HEK293 (cell line): Measurements from ENCODE around the gene PIGH.

Experiments used
- AEBP2 ChIP-seq: fragments of 450-650 bp; formaldehyde crosslinking; IDR thresholded peaks from 2 replicates; pipeline ENCODE4 v1.5.1; 2016; ENCODE audit warnings: missing biosample characterization, missing genetic modification characterization, borderline replicate concordance
- ATF2 ChIP-seq: fragments of 450-650 bp; formaldehyde crosslinking; IDR thresholded peaks from 2 replicates; pipeline ENCODE4 v1.5.1; 2016; ENCODE audit warnings: missing biosample characterization, missing genetic modification characterization, low read depth
- CTCF ChIP-seq: fragments of 450-650 bp; formaldehyde crosslinking; IDR thresholded peaks from 2 replicates; pipeline ENCODE4 v1.5.1; 2016; ENCODE audit warnings: missing biosample characterization, missing genetic modification characterization
- GLIS1 ChIP-seq: fragments of 450-650 bp; formaldehyde crosslinking; IDR thresholded peaks from 2 replicates; pipeline ENCODE4 v1.5.1; 2016; ENCODE audit warnings: missing biosample characterization, missing genetic modification characterization
- GLIS2 ChIP-seq: fragments of 450-650 bp; formaldehyde crosslinking; IDR thresholded peaks from 2 replicates; pipeline ENCODE4 v1.5.1; 2016; ENCODE audit warnings: missing biosample characterization, missing genetic modification characterization
- HOXC10 ChIP-seq: sonication (generic); formaldehyde crosslinking; IDR thresholded peaks from 2 replicates; pipeline ENCODE4 v1.8.1; 2023; ENCODE audit warnings: mild to moderate bottlenecking, missing genetic modification reagents
- HOXD13 ChIP-seq: sonication (generic); formaldehyde crosslinking; IDR thresholded peaks from 2 replicates; pipeline ENCODE4 v1.8.0; 2022; ENCODE audit warnings: missing genetic modification reagents, borderline replicate concordance
- IKZF3 ChIP-seq: fragments of 450-650 bp; IDR thresholded peaks from 2 replicates; pipeline ENCODE4 v1.5.0; 2018; ENCODE audit warnings: missing biosample characterization, mild to moderate bottlenecking, missing genetic modification characterization, moderate library complexity
- INSM2 ChIP-seq: fragments of 450-650 bp; formaldehyde crosslinking; IDR thresholded peaks from 2 replicates; pipeline ENCODE4 v1.5.1; 2016; ENCODE audit warnings: missing biosample characterization, missing genetic modification characterization
- KLF1 ChIP-seq: fragments of 450-650 bp; formaldehyde crosslinking; IDR thresholded peaks from 2 replicates; pipeline ENCODE4 v1.5.1; 2016; ENCODE audit warnings: missing biosample characterization, missing genetic modification characterization
- REPIN1 ChIP-seq: fragments of 450-650 bp; formaldehyde crosslinking; IDR thresholded peaks from 2 replicates; pipeline ENCODE4 v1.5.1; 2017; ENCODE audit warnings: missing biosample characterization, missing genetic modification characterization, low read depth
- SP7 ChIP-seq: fragments of 450-650 bp; formaldehyde crosslinking; IDR thresholded peaks from 2 replicates; pipeline ENCODE4 v1.5.1; 2016; ENCODE audit warnings: missing biosample characterization, missing genetic modification characterization
- WT1 ChIP-seq: fragments of 450-650 bp; formaldehyde crosslinking; IDR thresholded peaks from 2 replicates; pipeline ENCODE4 v1.5.1; 2016; ENCODE audit warnings: missing biosample characterization, missing genetic modification characterization
- ZBTB17 ChIP-seq: fragments of 450-650 bp; formaldehyde crosslinking; IDR thresholded peaks from 2 replicates; pipeline ENCODE4 v1.5.1; 2016; ENCODE audit warnings: missing biosample characterization, missing genetic modification characterization
- ZBTB21 ChIP-seq: fragments of 450-650 bp; formaldehyde crosslinking; IDR thresholded peaks from 2 replicates; pipeline ENCODE4 v1.5.1; 2017; ENCODE audit warnings: missing biosample characterization, missing genetic modification characterization
- ZBTB7A ChIP-seq: fragments of 450-650 bp; formaldehyde crosslinking; IDR thresholded peaks from 2 replicates; pipeline ENCODE4 v1.5.1; 2016; ENCODE audit warnings: low read depth, missing biosample characterization, missing genetic modification characterization
- ZFP37 ChIP-seq: fragments of 450-650 bp; formaldehyde crosslinking; IDR thresholded peaks from 2 replicates; pipeline ENCODE4 v1.5.1; 2016; ENCODE audit warnings: missing biosample characterization, missing genetic modification characterization
- ZNF10 ChIP-seq: fragments of 450-650 bp; formaldehyde crosslinking; IDR thresholded peaks from 2 replicates; pipeline ENCODE4 v1.5.1; 2017; ENCODE audit warnings: missing biosample characterization, missing genetic modification characterization
- ZNF169 ChIP-seq: fragments of 450-650 bp; formaldehyde crosslinking; IDR thresholded peaks from 2 replicates; pipeline ENCODE4 v1.5.1; 2016; ENCODE audit warnings: missing biosample characterization, missing genetic modification characterization
- ZNF18 ChIP-seq: fragments of 450-650 bp; formaldehyde crosslinking; IDR thresholded peaks from 2 replicates; pipeline ENCODE4 v1.5.1; 2016; ENCODE audit warnings: missing biosample characterization, missing genetic modification characterization
- ZNF2 ChIP-seq: fragments of 450-650 bp; formaldehyde crosslinking; IDR thresholded peaks from 2 replicates; pipeline ENCODE4 v1.5.1; 2016; ENCODE audit warnings: missing biosample characterization, missing genetic modification characterization
- ZNF266 ChIP-seq: fragments of 450-650 bp; formaldehyde crosslinking; IDR thresholded peaks from 2 replicates; pipeline ENCODE4 v1.5.1; 2016; ENCODE audit warnings: missing biosample characterization, missing genetic modification characterization, low read depth
- ZNF311 ChIP-seq: fragments of 450-650 bp; formaldehyde crosslinking; IDR thresholded peaks from 2 replicates; pipeline ENCODE4 v1.5.1; 2017; ENCODE audit warnings: missing biosample characterization, missing genetic modification characterization, borderline replicate concordance
- ZNF324 ChIP-seq: fragments of 450-650 bp; formaldehyde crosslinking; IDR thresholded peaks from 2 replicates; pipeline ENCODE4 v1.5.1; 2016; ENCODE audit warnings: missing biosample characterization, missing genetic modification characterization
- ZNF544 ChIP-seq: fragments of 450-650 bp; formaldehyde crosslinking; IDR thresholded peaks from 2 replicates; pipeline ENCODE4 v1.5.0; 2017; ENCODE audit warnings: missing biosample characterization, missing genetic modification characterization
- ZNF549 ChIP-seq: fragments of 450-650 bp; IDR thresholded peaks from 2 replicates; pipeline ENCODE4 v1.5.1; 2018; ENCODE audit warnings: missing biosample characterization, missing genetic modification characterization, mild to moderate bottlenecking, inconsistent platforms, moderate library complexity
- ZNF555 ChIP-seq: fragments of 450-650 bp; formaldehyde crosslinking; conservative IDR thresholded peaks from 2 replicates; pipeline ENCODE4 v1.5.1; 2017; ENCODE audit warnings: missing biosample characterization, mild to moderate bottlenecking, missing genetic modification characterization, inconsistent platforms
- ZNF560 ChIP-seq: fragments of 450-650 bp; formaldehyde crosslinking; IDR thresholded peaks from 2 replicates; pipeline ENCODE4 v1.5.1; 2017; ENCODE audit warnings: missing biosample characterization, missing genetic modification characterization, borderline replicate concordance
- ZNF585B ChIP-seq: fragments of 450-650 bp; formaldehyde crosslinking; IDR thresholded peaks from 2 replicates; pipeline ENCODE4 v1.5.1; 2016; ENCODE audit warnings: missing biosample characterization, missing genetic modification characterization
- ZNF664 ChIP-seq: fragments of 450-650 bp; formaldehyde crosslinking; IDR thresholded peaks from 2 replicates; pipeline ENCODE4 v1.5.1; 2016; ENCODE audit warnings: missing biosample characterization, missing genetic modification characterization
- ZNF670 ChIP-seq: fragments of 450-650 bp; formaldehyde crosslinking; IDR thresholded peaks from 2 replicates; pipeline ENCODE4 v1.5.1; 2016; ENCODE audit warnings: missing biosample characterization, missing genetic modification characterization, low read depth
- ZNF701 ChIP-seq: fragments of 450-650 bp; formaldehyde crosslinking; IDR thresholded peaks from 2 replicates; pipeline ENCODE4 v1.5.1; 2016; ENCODE audit warnings: missing biosample characterization, missing genetic modification characterization
- ZNF777 ChIP-seq: fragments of 450-650 bp; formaldehyde crosslinking; IDR thresholded peaks from 2 replicates; pipeline ENCODE4 v1.5.1; 2017; ENCODE audit warnings: missing biosample characterization, missing genetic modification characterization, borderline replicate concordance
- ZNF785 ChIP-seq: fragments of 450-650 bp; formaldehyde crosslinking; IDR thresholded peaks from 2 replicates; pipeline ENCODE4 v1.5.1; 2016; ENCODE audit warnings: missing biosample characterization, missing genetic modification characterization

The PIGH gene

GRCh38 chr14:67619446-67620216 is 19.6 kb upstream of the PIGH start, which contains the start of gene ARG2 (continued):
- TF ChIP-seq AEBP2 (tag by site-specific recombination) (no peak), ZNF777 (tag by site-specific recombination) (no peak), HOXC10 (CRISPR knock-in tag) (no peak), GLIS2 (peak; percentile 57), WT1 (tag by site-specific recombination) (peak; percentile 40; the same call in 1 of the 2 replicates), KLF1 (tag by site-specific recombination) (peak; percentile 61), ZNF664 (no peak), ZNF18 (peak; percentile 93), ZNF585B (no peak), ZNF10 (tag by site-specific recombination) (no peak), SP7 (peak; percentile 89), REPIN1 (tag by site-specific recombination) (no peak), ZNF555 (tag by site-specific recombination) (no peak), ZNF311 (tag by site-specific recombination) (no peak), ZNF324 (tag by site-specific recombination) (peak; percentile 82), IKZF3 (tag by site-specific recombination) (peak; percentile 28; the same call in 1 of the 2 replicates), ZNF670 (tag by site-specific recombination) (no peak), CTCF (tag by site-specific recombination) (peak; percentile 56; the same call in 1 of the 2 replicates), ATF2 (peak; percentile 100), ZBTB17 (peak; percentile 88), ZNF701 (no peak), ZNF266 (tag by site-specific recombination) (no peak), GLIS1 (tag by site-specific recombination) (peak; percentile 80), HOXD13 (no peak), ZNF785 (0 out of 2 replicates have a peak, but pooled peaks have one; percentile 23), ZNF549 (tag by site-specific recombination) (no peak), ZNF560 (tag by site-specific recombination) (no peak), ZNF2 (tag by site-specific recombination) (0 out of 2 replicates have a peak, but pooled peaks have one; percentile 17), ZNF544 (tag by site-specific recombination) (no peak), ZNF169 (0 out of 2 replicates have a peak, but pooled peaks have one; percentile 55), ZBTB21 (tag by site-specific recombination) (peak; percentile 98), ZBTB7A (tag by site-specific recombination) (no peak), ZFP37 (peak; percentile 45; the same call in 1 of the 2 replicates), INSM2 (peak; percentile 74; the same call in 1 of the 2 replicates)
